Tibial artery (tissue), 4 donors: Measurements from ENCODE around the gene CST11.

Source experiments
- DNase-seq, 2 donors: peaks; one replicate each; pipeline ENCODE4 v3.0.0-alpha.2; 2019
- H3K27ac ChIP-seq, 2 donors: fragments of 200-600 bp; sonication (generic) in 1 of 2; 1 replicate in 1 of 2; 2 replicates in 1 of 2; pipeline ENCODE4 v1.5.1; 2018 to 2019; ENCODE audit warnings: mild to moderate bottlenecking in 1 of 2
- H3K27me3 ChIP-seq, 2 donors: fragments of 200-600 bp; sonication (generic) in 1 of 2; one replicate each; pipeline versions ENCODE4 v1.5.1 to v1.6.0; 2016 to 2019
- H3K36me3 ChIP-seq, 3 donors: fragments of 200-600 bp; sonication (generic) in 2 of 3; one replicate each; pipeline ENCODE4 v1.5.1; 2016 to 2019; ENCODE audit warnings: mild to moderate bottlenecking in 2 of 3
- H3K4me1 ChIP-seq, 4 donors: fragments of 200-600 bp; sonication (generic) in 2 of 4; 1 replicate in 3 of 4; 2 replicates in 1 of 4; pipeline ENCODE4 v1.5.1; 2016 to 2019
- H3K4me3 ChIP-seq, 2 donors: fragments of 200-600 bp; sonication (generic) in 1 of 2; 1 replicate in 1 of 2; 2 replicates in 1 of 2; pipeline ENCODE4 v1.5.1; 2018 to 2019; ENCODE audit warnings: mild to moderate bottlenecking in 2 of 2
- H3K9me3 ChIP-seq, 3 donors: fragments of 200-600 bp; sonication (generic) in 1 of 3; one replicate each; pipeline ENCODE4 v1.5.1; 2016 to 2019
- intact Hi-C: fragments of 100-400 bp; cut with DNase I; formaldehyde crosslinking; loops from one replicate; pipeline ENCODE4 v1.15.0; 2023; ENCODE audit warnings: low total_unique reads
- TF ChIP-seq, protein P1 (sequence below), 2 experiments: fragments of 200-600 bp in 1 of 2; fragments of 450-650 bp in 1 of 2; IDR thresholded peaks; one replicate each; pipeline ENCODE4 v1.5.1; 2017 to 2019; ENCODE audit warnings: antibody characterized with exemption in 2 of 2, mild to moderate bottlenecking in 1 of 2, moderate library complexity in 1 of 2

Gene CST11

DNA sequence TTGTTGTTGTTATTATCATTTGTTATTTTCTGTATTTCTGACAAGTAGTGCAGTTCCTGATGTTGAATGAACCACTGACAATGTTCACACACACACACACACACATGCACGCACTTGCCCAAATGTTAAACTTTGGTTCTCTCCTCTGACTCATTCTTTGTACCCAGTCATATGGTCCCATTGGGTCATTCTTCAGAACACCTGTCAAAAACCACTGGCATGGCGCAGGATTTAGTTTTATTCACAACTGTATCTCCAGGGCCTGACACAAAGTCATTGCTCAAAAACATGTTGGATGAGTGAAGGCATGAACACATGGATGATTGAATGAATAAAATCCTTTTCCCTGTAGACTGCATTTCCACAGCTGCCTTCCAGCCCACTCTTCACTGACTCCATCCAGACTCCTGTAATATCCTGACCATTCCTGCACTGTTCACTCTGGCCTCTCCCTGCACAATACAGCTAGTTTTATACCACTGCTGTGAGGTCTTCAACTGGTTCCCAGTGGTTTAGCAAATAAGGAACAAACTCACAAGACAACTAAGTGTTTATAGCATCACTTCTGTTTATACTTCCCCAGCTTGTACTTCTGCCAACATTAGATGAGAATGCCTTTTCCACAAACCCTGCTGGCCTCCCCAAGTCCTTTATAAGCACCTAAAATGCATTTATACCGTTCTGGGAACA is 6.9 kb upstream of the CST11 start:
- no peaks in the 10 kb centered on the region for H3K4me1 ChIP-seq
- H3K27ac ChIP-seq, result no peak overlapping the region
- H3K36me3 ChIP-seq, result no peaks in the 10 kb centered on the region
- no peak overlapping the region for H3K4me3 ChIP-seq
- peaks cover 0 to 10% of the 10 kb centered on the region in 2 donors for H3K27me3 ChIP-seq
- no peak for DNase-seq
- intact Hi-C loops, result no loop called here
- peaks cover 0 to 4% (median 0%) of the 10 kb centered on the region in 3 donors for H3K9me3 ChIP-seq
- TF ChIP-seq, protein P1, sequence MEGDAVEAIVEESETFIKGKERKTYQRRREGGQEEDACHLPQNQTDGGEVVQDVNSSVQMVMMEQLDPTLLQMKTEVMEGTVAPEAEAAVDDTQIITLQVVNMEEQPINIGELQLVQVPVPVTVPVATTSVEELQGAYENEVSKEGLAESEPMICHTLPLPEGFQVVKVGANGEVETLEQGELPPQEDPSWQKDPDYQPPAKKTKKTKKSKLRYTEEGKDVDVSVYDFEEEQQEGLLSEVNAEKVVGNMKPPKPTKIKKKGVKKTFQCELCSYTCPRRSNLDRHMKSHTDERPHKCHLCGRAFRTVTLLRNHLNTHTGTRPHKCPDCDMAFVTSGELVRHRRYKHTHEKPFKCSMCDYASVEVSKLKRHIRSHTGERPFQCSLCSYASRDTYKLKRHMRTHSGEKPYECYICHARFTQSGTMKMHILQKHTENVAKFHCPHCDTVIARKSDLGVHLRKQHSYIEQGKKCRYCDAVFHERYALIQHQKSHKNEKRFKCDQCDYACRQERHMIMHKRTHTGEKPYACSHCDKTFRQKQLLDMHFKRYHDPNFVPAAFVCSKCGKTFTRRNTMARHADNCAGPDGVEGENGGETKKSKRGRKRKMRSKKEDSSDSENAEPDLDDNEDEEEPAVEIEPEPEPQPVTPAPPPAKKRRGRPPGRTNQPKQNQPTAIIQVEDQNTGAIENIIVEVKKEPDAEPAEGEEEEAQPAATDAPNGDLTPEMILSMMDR (IDR thresholded peaks at IDR 0.05), result no peak

DNA sequence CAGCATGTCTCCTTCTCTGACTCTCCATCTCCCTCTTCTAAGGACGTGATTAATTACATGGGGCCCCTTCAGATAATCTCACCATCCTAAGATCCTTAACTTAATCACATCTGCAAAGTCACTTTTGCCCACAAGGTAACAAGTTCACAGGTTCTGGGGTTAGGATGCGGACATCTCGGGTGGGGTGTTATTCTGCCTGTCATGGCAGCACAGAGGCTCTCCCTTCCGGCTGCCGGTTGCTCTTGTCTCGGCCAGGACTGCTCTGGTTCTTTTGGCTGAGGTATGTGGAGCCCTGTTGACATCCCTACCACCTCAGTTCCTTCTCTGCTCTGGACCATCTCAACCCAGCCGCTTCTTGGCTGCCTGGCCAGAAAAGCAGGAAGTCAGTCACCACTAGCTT is 4.2 kb upstream of the CST11 start:
- intact Hi-C loops, result no loop called here
- peaks cover 0 to 21% of the 10 kb centered on the region in 2 donors for H3K27me3 ChIP-seq

DNA sequence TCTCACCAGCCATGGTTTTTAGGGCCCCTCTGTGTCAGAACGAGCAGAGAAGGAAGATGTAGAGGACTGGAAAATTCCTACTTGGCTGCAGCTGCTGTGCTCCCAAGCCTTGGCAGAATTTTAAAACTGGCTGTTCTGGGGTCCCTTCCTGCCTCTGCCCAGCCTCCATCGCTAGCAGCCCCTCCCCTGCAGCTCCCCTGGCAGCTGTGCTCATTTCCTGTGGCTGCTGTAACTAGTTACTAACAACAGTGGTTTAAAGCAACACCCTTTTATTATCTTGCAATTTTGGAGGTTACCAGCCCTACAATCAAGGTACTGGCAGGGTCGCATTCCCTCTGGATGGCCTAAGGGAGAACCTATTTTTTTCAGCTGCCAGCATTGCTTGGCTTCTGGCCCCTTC is 3.7 kb upstream of the CST11 start:
- TF ChIP-seq, protein P1 (IDR thresholded peaks at IDR 0.05), result no peak

More for the DNA sequence above, 4.2 kb upstream of the CST11 start:
- TF ChIP-seq, protein P1 (IDR thresholded peaks at IDR 0.05), result no peak
- Histone ChIP-seq H3K4me3 (no peak overlapping the region), H3K4me1 (no peaks in the 10 kb centered on the region), H3K27ac (no peak overlapping the region), H3K36me3 (no peaks in the 10 kb centered on the region), H3K9me3 (peaks cover 0 to 4% (median 0%) of the 10 kb centered on the region in 3 donors)
- DNase-seq, result no peak

DNA sequence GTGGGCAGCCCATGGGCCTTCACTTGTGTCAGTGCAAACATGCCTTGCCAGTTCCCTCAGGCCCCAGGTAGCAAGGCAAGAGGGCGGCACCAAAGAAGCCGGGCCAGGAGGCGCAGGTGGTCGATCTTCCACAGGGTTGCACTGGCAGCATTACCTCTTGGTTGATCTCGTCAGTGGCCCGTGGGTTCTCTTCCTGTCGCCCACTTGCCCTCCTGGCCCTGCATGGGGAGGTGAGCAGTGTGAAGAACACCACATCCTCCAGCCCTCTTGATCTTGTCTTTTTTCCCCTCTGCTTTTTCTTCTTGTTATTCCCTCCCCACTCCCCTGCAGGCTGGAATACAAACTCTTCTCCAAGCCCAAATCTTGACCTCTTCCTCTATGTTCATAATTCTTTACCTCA is 3.0 kb upstream of the CST11 start:
- Histone ChIP-seq H3K4me3 (no peak overlapping the region), H3K27me3 (peaks cover 0 to 27% of the 10 kb centered on the region in 2 donors), H3K4me1 (no peaks in the 10 kb centered on the region), H3K9me3 (peaks cover 0 to 4% (median 0%) of the 10 kb centered on the region in 3 donors), H3K27ac (no peak overlapping the region), H3K36me3 (no peaks in the 10 kb centered on the region)
- TF ChIP-seq, protein P1 (IDR thresholded peaks at IDR 0.05), result no peak
- intact Hi-C loops, result no loop called here
- no peak for DNase-seq

More for the DNA sequence above, 3.7 kb upstream of the CST11 start:
- Histone ChIP-seq H3K36me3 (no peaks in the 10 kb centered on the region), H3K9me3 (peaks cover 0 to 4% (median 0%) of the 10 kb centered on the region in 3 donors), H3K27me3 (peaks cover 0 to 26% of the 10 kb centered on the region in 2 donors), H3K27ac (no peak overlapping the region), H3K4me3 (no peak overlapping the region), H3K4me1 (no peaks in the 10 kb centered on the region)
- DNase-seq, result no peak
- intact Hi-C loops, result no loop called here

DNA sequence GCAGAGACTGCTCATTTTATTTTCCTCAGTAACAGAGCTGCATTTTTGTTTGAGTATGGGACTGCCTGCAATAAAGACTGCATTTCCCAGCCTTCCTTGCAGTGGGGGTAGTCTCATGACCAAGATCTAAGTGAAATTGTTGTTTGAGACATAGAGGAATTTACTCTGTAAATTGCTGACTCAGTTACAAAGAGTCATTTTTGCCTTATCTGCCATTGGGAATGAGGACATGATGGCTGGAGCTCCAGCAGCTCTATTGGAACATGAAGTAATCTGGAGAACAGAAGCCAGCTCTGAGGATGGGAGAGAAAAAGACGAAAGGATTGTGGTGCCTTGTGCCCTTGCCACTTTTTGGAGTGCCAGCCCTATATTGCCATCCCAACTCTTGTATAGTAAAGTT is 2.1 kb upstream of the CST11 start:
- intact Hi-C loops, result no loop called here
- no peaks in the 10 kb centered on the region for H3K36me3 ChIP-seq
- H3K4me1 ChIP-seq, result no peaks in the 10 kb centered on the region
- H3K9me3 ChIP-seq, result peaks cover 0 to 4% (median 0%) of the 10 kb centered on the region in 3 donors
- no peak overlapping the region for H3K27ac ChIP-seq
- no peak overlapping the region for H3K4me3 ChIP-seq
- TF ChIP-seq, protein P1 (IDR thresholded peaks at IDR 0.05), result no peak
- H3K27me3 ChIP-seq, result peaks cover 0 to 27% of the 10 kb centered on the region in 2 donors
- DNase-seq, result no peak
